ENCODE results near the gene RAB33A. TPM values are rescaled to one million over a fixed set of nuclear protein-coding genes. Genes with fewer than 3 reads are reported as not detected.

The RAB33A gene
- total and polyA plus RNA-seq, 2 donors (not counting 3 experiments of a cell fraction or from before 2014, with no cell fraction given): 0.91 to 1.6 TPM

DNA sequence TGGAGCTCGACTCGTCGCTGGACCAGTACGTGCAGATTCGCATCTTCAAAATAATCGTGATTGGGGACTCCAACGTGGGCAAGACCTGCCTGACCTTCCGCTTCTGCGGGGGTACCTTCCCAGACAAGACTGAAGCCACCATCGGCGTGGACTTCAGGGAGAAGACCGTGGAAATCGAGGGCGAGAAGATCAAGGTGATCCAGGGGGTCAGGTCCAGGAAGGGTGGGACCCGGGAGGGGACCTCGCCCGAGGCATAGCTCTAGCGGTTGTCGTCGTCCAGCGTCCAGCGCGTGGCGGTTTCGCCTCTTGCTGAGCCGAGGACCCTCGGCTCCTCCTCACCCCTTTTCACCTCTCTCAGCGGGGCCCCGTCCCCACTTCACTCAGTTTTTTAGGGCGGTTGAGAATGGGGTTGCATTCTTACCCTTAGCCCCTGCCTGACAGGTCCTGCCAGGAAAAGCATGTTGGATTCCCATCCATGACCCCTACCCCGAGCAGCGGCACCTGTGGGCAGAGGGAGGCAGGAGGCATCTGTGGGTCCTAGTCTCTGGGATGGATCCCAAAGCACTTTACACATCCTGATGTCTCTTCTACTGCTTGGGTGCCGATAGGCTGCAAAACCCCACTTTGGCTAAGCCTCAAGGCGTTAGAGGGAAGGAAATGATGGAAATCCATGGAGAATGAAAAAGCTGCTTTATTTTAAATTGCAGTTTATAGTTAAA is 524 bp downstream of the RAB33A start:
- CTCF ChIA-PET: interaction anchor here (0.6 to 2.5 kb wide), 2 partner anchors 93 to 112 kb away, joined by 3 to 8 read pairs; no protein-coding TSS in a partner anchor
- TF ChIP-seq MAX (IDR thresholded peaks at IDR 0.05; ENCODE audit: insufficient read depth, insufficient read length): no peak
- no peak for TF ChIP-seq POLR2AphosphoS5 (IDR thresholded peaks at IDR 0.05; ENCODE audit: insufficient read depth, low read depth, low read length)
- TF ChIP-seq GATA2 (IDR thresholded peaks at IDR 0.05; ENCODE audit: insufficient read depth, insufficient read length, low read depth, low read length): no peak
- no peak for TF ChIP-seq JUN (IDR thresholded peaks at IDR 0.05; ENCODE audit: borderline replicate concordance, insufficient read depth, insufficient read length, low read depth)
- no peak for TF ChIP-seq CTCF (IDR thresholded peaks at IDR 0.05; ENCODE audit: extremely low read depth in 1 of 2, insufficient read depth in 1 of 2, low read depth in 1 of 2, low read length in 2 of 2)
- TF ChIP-seq MYC (IDR thresholded peaks at IDR 0.05; ENCODE audit: low read depth, low read length): no peak
- TF ChIP-seq POLR2A (IDR thresholded peaks at IDR 0.05; ENCODE audit: low read depth, low read length): no peak
- no peak for TF ChIP-seq FOS (IDR thresholded peaks at IDR 0.05; ENCODE audit: borderline replicate concordance, insufficient read depth, low read length)
- TF ChIP-seq EZH2 (IDR thresholded peaks at IDR 0.05; ENCODE audit: borderline replicate concordance, low read depth, low read length, severe bottlenecking): no peak
- Histone ChIP-seq H3K27ac (ENCODE audit: insufficient read depth, low read depth, low read length) (no peak overlapping the region), H3K9ac (replicated peaks; ENCODE audit: extremely low read depth, insufficient read depth, low read length) (no peak overlapping the region), H3K4me3 (replicated peaks in 1 of 3; ENCODE audit: insufficient read depth in 1 of 3, low read depth in 1 of 3, low read length in 3 of 3) (peak overlapping the region in 2 of 3 experiments; percentile 48 to 53), H3K36me3 (ENCODE audit: control insufficient read depth in 2 of 2, extremely low read depth in 1 of 2, insufficient read depth in 2 of 2, low read length in 2 of 2) (no peaks in the 10 kb centered on the region), H3K79me2 (ENCODE audit: control insufficient read depth, insufficient read depth, low read length) (no peaks in the 10 kb centered on the region), H3K9me1 (replicated peaks; ENCODE audit: control insufficient read depth, extremely low read depth, insufficient read depth, low read length) (no peaks in the 10 kb centered on the region), H3K4me2 (ENCODE audit: insufficient read depth, low read length) (peak overlapping the region; percentile 34), H3K9me3 (replicated peaks; ENCODE audit: control insufficient read depth, insufficient read depth, low read length) (no peaks in the 10 kb centered on the region), H2AFZ (ENCODE audit: low read depth, low read length) (peak overlapping the region; percentile 32), H3K27me3 (ENCODE audit: control insufficient read depth in 2 of 2, insufficient read depth in 2 of 2, low read length in 2 of 2) (no peaks in the 10 kb centered on the region), H3K4me1 (ENCODE audit: control insufficient read depth, extremely low read depth, insufficient read depth, low read length) (peaks cover 26% of the 10 kb centered on the region), H4K20me1 (replicated peaks; ENCODE audit: control insufficient read depth, extremely low read depth, insufficient read depth, low read length) (no peaks in the 10 kb centered on the region)
- DNase-seq (ENCODE audit: low read depth, low spot score): no peak
- no peak for FAIRE-seq
- POLR2A ChIA-PET: no interaction called here
- dilution Hi-C loops (cut with MboI; ENCODE audit: extremely low pct_ligation_motif_present, low sequenced_read_pairs): no loop called here
- BruUV-seq (replicated peaks): no TSS peak
- intact Hi-C loops (cut with micrococcal nuclease): loop anchor here (2.0 kb wide), 1 partner anchor 61 kb away; the partner anchor contains the start of gene ELF4
